GM10266 (cell line): Measurements from ENCODE around the gene CACNB4.
A peak's percentile ranks its signal among the peaks of the same experiment; 100 is the strongest.
"Not testable (repeated sequence)": the region's sequence is repeated elsewhere in the genome, so short reads cannot be mapped to it uniquely, and the experiment has no call there.

Source experiments
- DNase-seq: peaks from one replicate; pipeline ENCODE4 v3.0.0; 2012; ENCODE audit errors: extremely low spot score
- CTCF ChIP-seq: IDR thresholded peaks from 2 replicates; pipeline ENCODE4 v1.5.1; 2012; ENCODE audit warnings: mild to moderate bottlenecking, low read depth; ENCODE audit not compliant: control insufficient read depth, insufficient read depth; ENCODE audit errors: missing control alignments

Gene CACNB4

GRCh38 chr2:152015552-152015951 lies 83.3 kb downstream of the CACNB4 start:
- TF ChIP-seq CTCF = no peak
- no peak for DNase-seq

GRCh38 chr2:152012697-152013096 lies 86.1 kb downstream of the CACNB4 start:
- TF ChIP-seq CTCF = no peak
- no peak for DNase-seq

DNA sequence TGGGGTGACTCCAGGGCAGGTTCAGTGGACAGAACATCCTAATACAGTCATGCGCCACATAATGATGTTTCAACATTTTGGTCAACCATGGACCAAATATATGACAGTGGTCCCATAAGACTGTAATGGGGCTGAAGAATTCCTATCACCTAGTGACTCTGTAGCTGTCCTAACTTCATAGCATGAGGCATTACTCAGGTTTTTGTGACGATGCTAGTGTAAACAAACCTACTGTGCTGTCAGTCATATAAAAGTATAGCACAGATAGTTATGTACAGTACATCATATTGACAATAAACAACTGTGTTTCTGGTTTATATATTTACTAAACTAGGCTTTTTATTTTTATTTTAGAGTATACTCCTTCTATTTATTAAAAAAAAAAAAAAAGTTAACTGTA lies 87.1 kb downstream of the CACNB4 start:
- no peak for DNase-seq
- no peak for TF ChIP-seq CTCF

- TF ChIP-seq CTCF = no peak
- no peak for DNase-seq
Observed at GRCh38 chr2:152005607-152006006, 93.2 kb downstream of the CACNB4 start.

DNA sequence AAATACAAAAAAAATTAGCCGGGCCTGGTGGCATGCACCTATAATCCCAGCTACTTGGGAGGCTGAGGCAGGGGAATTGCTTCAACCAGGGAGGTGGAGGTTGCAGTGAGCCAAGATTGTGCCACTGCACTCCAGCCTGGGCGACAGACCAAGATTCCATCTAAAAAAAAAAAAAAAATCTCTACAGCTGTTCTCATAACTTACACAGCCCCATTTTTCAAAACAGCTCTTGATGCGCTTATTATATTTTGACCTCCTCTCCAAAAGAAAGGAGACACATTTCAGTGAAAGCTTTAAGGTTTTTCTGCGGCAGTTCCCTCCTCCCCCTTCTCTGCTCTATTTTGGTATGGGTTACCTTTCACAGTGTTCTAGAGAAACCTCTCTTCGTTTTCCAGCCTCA lies 95.6 kb downstream of the CACNB4 start:
- not testable (repeated sequence) for DNase-seq

GRCh38 chr2:151999053-151999452 lies 99.8 kb downstream of the CACNB4 start:
- TF ChIP-seq CTCF = peak; percentile 85
- peak; percentile 55 for DNase-seq

DNA sequence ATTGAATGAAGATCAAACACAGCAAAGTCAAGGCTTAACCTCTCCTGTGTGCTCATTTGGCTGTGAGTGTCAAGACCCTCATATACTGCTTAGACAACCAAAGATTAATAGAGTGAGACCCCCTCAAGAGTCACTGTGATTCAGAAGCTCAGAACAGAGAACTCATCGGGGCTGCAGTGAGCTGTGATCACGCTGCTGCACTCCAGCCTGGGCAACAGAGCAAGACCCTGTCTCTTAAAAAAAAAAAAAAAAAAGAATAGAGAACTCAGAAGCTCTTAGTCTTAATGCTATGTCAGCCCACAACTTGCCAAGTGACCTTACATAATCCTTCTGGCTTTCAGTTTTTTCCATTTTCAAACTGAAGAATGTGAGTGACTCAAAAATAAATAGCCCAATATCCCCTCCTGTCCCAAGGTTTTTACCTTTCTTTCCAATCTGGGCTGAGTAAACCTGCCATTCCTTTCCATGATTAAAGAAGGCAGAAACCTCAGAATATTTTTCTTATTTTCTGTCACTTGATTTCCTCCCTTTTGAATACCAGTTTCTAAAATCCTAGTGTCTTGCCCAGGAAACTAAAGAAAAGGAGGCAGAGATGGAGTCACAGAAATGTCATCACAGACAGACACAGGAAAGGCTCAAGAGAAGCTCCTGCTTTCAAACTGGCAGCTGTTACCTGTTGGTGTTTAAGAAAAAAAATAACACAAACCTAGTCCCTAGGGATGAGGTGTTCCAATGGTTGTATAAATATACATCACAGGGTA lies 102.4 kb downstream of the CACNB4 start:
- no peak for DNase-seq
- TF ChIP-seq CTCF = no peak

GRCh38 chr2:151995161-151995557 lies 103.7 kb downstream of the CACNB4 start:
- TF ChIP-seq CTCF = no peak
- no peak for DNase-seq

GRCh38 chr2:151994178-151994577 lies 104.7 kb downstream of the CACNB4 start:
- not testable (repeated sequence) for DNase-seq
